HepG2 (cell line): ENCODE data around the gene GCSAM. TPM values are rescaled to one million over a fixed set of nuclear protein-coding genes. Genes with fewer than 3 reads are reported as not detected.

Experiments
- ATAC-seq: fragments of 200-7000 bp; cut with Tn5 transposase; 3 replicates; pipeline ENCODE4 v1.9.1; 2020; ENCODE audit warnings: mild to moderate bottlenecking, moderate library complexity
- BruUV-seq: library from RNA; stranded (reverse); fragments of 400-500 nt; replicated peaks from 2 replicates; lab custom pipeline; 2021; lab: Mats Ljungman, UMichigan
- CTCF ChIA-PET: fragments of 300-600 bp; formaldehyde crosslinking; extraction: SDS; loops from one replicate; lab custom pipeline; 2021; ENCODE audit warnings: low total read pairs, inconsistent platforms, low intra/inter-chr PET ratio; lab: Yijun Ruan, JAX
- POLR2A ChIA-PET: fragments of 350-600 bp; sonication (Branson Sonifier 250); formaldehyde crosslinking; loops from one replicate; lab custom pipeline; 2020; ENCODE audit warnings: antibody characterized with exemption, inconsistent platforms; lab: Yijun Ruan, JAX
- DNase-seq: peaks from one replicate; pipeline ENCODE4 v3.0.0-alpha.2; 2015; ENCODE audit warnings: low spot score
- FAIRE-seq: peaks from 3 replicates; lab custom pipeline; 2011; peaks lifted over from hg19 to GRCh38; lab: Jason Lieb, UNC
- H2AFZ ChIP-seq: one replicate; pipeline ENCODE4 v1.6.1; 2011; ENCODE audit warnings: low read length, inconsistent platforms
- H3K27ac ChIP-seq: fragments of 300-600 bp; 3 replicates; pipeline ENCODE4 v1.8.0; 2011; ENCODE audit warnings: mixed run types, mild to moderate bottlenecking, mixed read lengths, low read length, inconsistent platforms; ENCODE audit not compliant: insufficient read depth; ENCODE audit errors: extremely low read length
- H3K27me3 ChIP-seq, 2 experiments: fragments of 200-600 bp in 1 of 2; 2 replicates in 1 of 2; 3 replicates in 1 of 2; pipeline versions ENCODE4 v1.6.0 to v1.8.0; 2011; ENCODE audit warnings: low read length in 2 of 2, mild to moderate bottlenecking in 2 of 2, moderate library complexity in 2 of 2, inconsistent platforms in 1 of 2; ENCODE audit not compliant: insufficient read depth in 2 of 2, control insufficient read depth in 1 of 2
- H3K36me3 ChIP-seq, 2 experiments: fragments of 200-600 bp in 1 of 2; replicated peaks in 1 of 2; 2 replicates in 1 of 2; 3 replicates in 1 of 2; pipeline versions ENCODE4 v1.5.1 to v1.8.0; 2011; ENCODE audit warnings: low read length in 2 of 2, inconsistent platforms in 1 of 2; ENCODE audit not compliant: insufficient read depth in 2 of 2, control insufficient read depth in 1 of 2
- H3K4me1 ChIP-seq: 2 replicates; pipeline ENCODE4 v1.5.1; 2012; ENCODE audit warnings: low read length, inconsistent platforms; ENCODE audit not compliant: insufficient read depth
- H3K4me2 ChIP-seq: 2 replicates; pipeline ENCODE4 v1.6.0; 2011; ENCODE audit warnings: low read depth, low read length, inconsistent platforms
- H3K4me3 ChIP-seq, 3 experiments: fragments of 200-600 bp in 1 of 3; sonication (generic), shearing (Covaris generic) in 1 of 3; replicated peaks in 1 of 3; 2 replicates each; pipeline ENCODE4 v1.5.1; 2011 to 2016; ENCODE audit warnings: low read length in 3 of 3, inconsistent platforms in 2 of 3, low read depth in 2 of 3, mild to moderate bottlenecking in 2 of 3, control low read depth in 1 of 3, mixed read lengths in 1 of 3; ENCODE audit not compliant: insufficient read depth in 1 of 3
- H3K79me2 ChIP-seq: one replicate; pipeline ENCODE4 v1.6.1; 2011; ENCODE audit warnings: low read length, inconsistent platforms; ENCODE audit not compliant: insufficient read depth
- H3K9ac ChIP-seq: 2 replicates; pipeline ENCODE4 v1.6.0; 2011; ENCODE audit warnings: mild to moderate bottlenecking, low read depth, low read length, inconsistent platforms; ENCODE audit not compliant: insufficient read depth
- H3K9me3 ChIP-seq: 2 replicates; pipeline ENCODE4 v1.5.1; 2012; ENCODE audit warnings: mild to moderate bottlenecking, low read length
- H4K20me1 ChIP-seq: 2 replicates; pipeline ENCODE4 v1.6.0; 2011; ENCODE audit warnings: inconsistent platforms, mild to moderate bottlenecking, low read length, moderate library complexity; ENCODE audit not compliant: insufficient read depth
- HOXA3 ChIP-seq: sonication (generic); formaldehyde crosslinking; IDR thresholded peaks from 2 replicates; pipeline ENCODE4 v1.5.0; 2020; ENCODE audit warnings: missing genetic modification reagents
- KLF11 ChIP-seq: IDR thresholded peaks from 2 replicates; pipeline ENCODE4 v1.6.1; 2016; ENCODE audit warnings: missing compliant biosample characterization
- MTF1 ChIP-seq: sonication (generic); formaldehyde crosslinking; IDR thresholded peaks from 2 replicates; pipeline ENCODE4 v1.5.0; 2020; ENCODE audit warnings: missing genetic modification reagents
- MXD4 ChIP-seq: IDR thresholded peaks from 2 replicates; pipeline ENCODE4 v1.6.1; 2016; ENCODE audit warnings: mild to moderate bottlenecking, missing biosample characterization, missing genetic modification reagents
- NFIB ChIP-seq: sonication (generic); formaldehyde crosslinking; IDR thresholded peaks from 2 replicates; pipeline ENCODE4 v1.9.0; 2021; ENCODE audit warnings: missing genetic modification reagents, mild to moderate bottlenecking, borderline replicate concordance
- NPAS2 ChIP-seq: sonication (generic); formaldehyde crosslinking; IDR thresholded peaks from 2 replicates; pipeline ENCODE4 v1.8.0; 2022; ENCODE audit warnings: mild to moderate bottlenecking, missing genetic modification reagents, borderline replicate concordance
- TCF7L2 ChIP-seq: IDR thresholded peaks from 2 replicates; pipeline ENCODE4 v1.6.1; 2011; ENCODE audit warnings: mild to moderate bottlenecking, low read depth, low read length, moderate library complexity
- TEAD2 ChIP-seq: sonication (generic); formaldehyde crosslinking; IDR thresholded peaks from 2 replicates; pipeline ENCODE4 v1.9.0; 2021; ENCODE audit warnings: missing genetic modification reagents
- TEAD3 ChIP-seq: optimal IDR thresholded peaks from 2 replicates; pipeline ENCODE3; 2016; ENCODE audit warnings: borderline replicate concordance
- ZBTB40 ChIP-seq, 2 experiments: fragments of 450-650 bp in 1 of 2; sonication (generic) in 1 of 2; formaldehyde crosslinking in 1 of 2; IDR thresholded peaks; 2 replicates each; pipeline versions ENCODE4 v1.6.1 to v1.8.0; 2016 to 2022; ENCODE audit warnings: antibody characterized with exemption in 1 of 2, mild to moderate bottlenecking in 1 of 2, missing genetic modification reagents in 1 of 2
- ZNF24 ChIP-seq: fragments of 450-650 bp; IDR thresholded peaks from 2 replicates; pipeline ENCODE4 v1.6.1; 2017; ENCODE audit warnings: antibody characterized with exemption, mild to moderate bottlenecking
- ZNF510 ChIP-seq: sonication (generic); formaldehyde crosslinking; IDR thresholded peaks from 2 replicates; pipeline ENCODE4 v1.4.0; 2020; ENCODE audit warnings: low read depth, mild to moderate bottlenecking, missing genetic modification reagents
- ZNF660 ChIP-seq: sonication (generic); formaldehyde crosslinking; IDR thresholded peaks from 2 replicates; pipeline ENCODE4 v1.5.1; 2020; ENCODE audit warnings: mild to moderate bottlenecking, low read depth, missing genetic modification reagents, borderline replicate concordance
- WGBS: methylation state at CpG from one replicate; pipeline ENCODE4 v1.1.6; 2017; ENCODE audit warnings: low lambda C conversion rate; 5-methylcytosine and 5-hydroxymethylcytosine counted together
- in situ Hi-C: cut with HindIII; loops from 2 replicates; pipeline ENCODE4 v1.10.0; 2017; ENCODE audit warnings: low pct_unique_long_range_greater_than_20kb; ENCODE audit not compliant: extremely low pct_ligation_motif_present
- intact Hi-C: fragments of 100-400 bp; cut with micrococcal nuclease; formaldehyde crosslinking; loops from one replicate; pipeline ENCODE4 v1.10.0; 2022; ENCODE audit not compliant: unreplicated experiment
- polyA plus RNA-seq, 8 experiments: library from polyadenylated mRNA; depleted of rRNA in 3 of 8; stranded (reverse) in 7 of 8; unstranded in 1 of 8; fragments of >200 nt; fragmentation: Illumina TruSeq in 4 of 8; extraction: Trizol in 4 of 8; gene quantifications; 2 replicates each; pipeline versions ENCODE4 v1.2.1 to v1.2.3, GENCODE V29; 2011 to 2016; ENCODE audit warnings: low read depth in 4 of 8, missing spikeins in 1 of 8, mixed read lengths in 1 of 8; ENCODE audit not compliant: insufficient read depth in 1 of 8
- total RNA-seq, 5 experiments: library from RNA; depleted of rRNA; stranded (reverse); fragments of >200 nt; fragmentation: Illumina TruSeq; extraction: Trizol; gene quantifications; 2 replicates each; pipeline ENCODE4 v1.2.3, GENCODE V29; 2016; ENCODE audit warnings: low read depth in 1 of 5

The GCSAM gene
- total and polyA plus RNA-seq, 2 of the 13 experiments (the other 11 are each of a cell fraction or from before 2014, with no cell fraction given) = not detected

- no peak for FAIRE-seq
- CTCF ChIA-PET = no interaction called here
Measured at GRCh38 chr3:112149136-112149535, 16.1 kb upstream of the GCSAM start.

More at GRCh38 chr3:112149136-112149535, 16.1 kb upstream of the GCSAM start:
- Histone ChIP-seq H2AFZ (no peak overlapping the region), H3K27ac (no peak overlapping the region), H3K4me1 (no peaks in the 10 kb centered on the region), H3K9ac (no peak overlapping the region), H3K4me2 (no peak overlapping the region), H3K79me2 (no peaks in the 10 kb centered on the region), H3K9me3 (peaks cover 26% of the 10 kb centered on the region), H3K27me3 (no peaks in the 10 kb centered on the region), H3K4me3 (no peak overlapping the region), H3K36me3 (no peaks in the 10 kb centered on the region), H4K20me1 (no peaks in the 10 kb centered on the region)
- ATAC-seq (no peak), DNase-seq (no peak)
- POLR2A ChIA-PET = no interaction called here
- intact Hi-C loops (no loop called here), in situ Hi-C loops (no loop called here)
- WGBS = no CpG with 5 or more reads among the region's 1 CpG
- no TSS peak for BruUV-seq
- TF ChIP-seq ZNF24 (no peak), KLF11 (CRISPR knock-in tag) (no peak), NPAS2 (no peak), NFIB (CRISPR knock-in tag) (no peak), MXD4 (no peak), MTF1 (no peak), TCF7L2 (no peak), HOXA3 (no peak), ZNF510 (no peak), ZBTB40 (IDR thresholded peaks at IDR 0.05) (no peak), ZBTB40 (CRISPR knock-in tag; IDR thresholded peaks at IDR 0.05) (no peak), ZNF660 (CRISPR knock-in tag) (no peak), TEAD2 (CRISPR knock-in tag) (no peak), TEAD3 (CRISPR knock-in tag) (no peak)
